NCI-H1105 treated with DMSO at 0.1 percent for 48 hours (cell line): ENCODE measurements around the gene ATAD3B.
"Not testable (repeated sequence)": the region's sequence is repeated elsewhere in the genome, so short reads cannot be mapped to it uniquely, and the experiment has no call there.

Source experiments
- DNase-seq: peaks from one replicate; lab custom pipeline; 2025; lab: John Stamatoyannopoulos, UW

The ATAD3B gene, protein sequence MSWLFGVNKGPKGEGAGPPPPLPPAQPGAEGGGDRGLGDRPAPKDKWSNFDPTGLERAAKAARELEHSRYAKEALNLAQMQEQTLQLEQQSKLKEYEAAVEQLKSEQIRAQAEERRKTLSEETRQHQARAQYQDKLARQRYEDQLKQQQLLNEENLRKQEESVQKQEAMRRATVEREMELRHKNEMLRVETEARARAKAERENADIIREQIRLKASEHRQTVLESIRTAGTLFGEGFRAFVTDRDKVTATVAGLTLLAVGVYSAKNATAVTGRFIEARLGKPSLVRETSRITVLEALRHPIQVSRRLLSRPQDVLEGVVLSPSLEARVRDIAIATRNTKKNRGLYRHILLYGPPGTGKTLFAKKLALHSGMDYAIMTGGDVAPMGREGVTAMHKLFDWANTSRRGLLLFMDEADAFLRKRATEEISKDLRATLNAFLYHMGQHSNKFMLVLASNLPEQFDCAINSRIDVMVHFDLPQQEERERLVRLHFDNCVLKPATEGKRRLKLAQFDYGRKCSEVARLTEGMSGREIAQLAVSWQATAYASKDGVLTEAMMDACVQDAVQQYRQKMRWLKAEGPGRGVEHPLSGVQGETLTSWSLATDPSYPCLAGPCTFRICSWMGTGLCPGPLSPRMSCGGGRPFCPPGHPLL

DNA sequence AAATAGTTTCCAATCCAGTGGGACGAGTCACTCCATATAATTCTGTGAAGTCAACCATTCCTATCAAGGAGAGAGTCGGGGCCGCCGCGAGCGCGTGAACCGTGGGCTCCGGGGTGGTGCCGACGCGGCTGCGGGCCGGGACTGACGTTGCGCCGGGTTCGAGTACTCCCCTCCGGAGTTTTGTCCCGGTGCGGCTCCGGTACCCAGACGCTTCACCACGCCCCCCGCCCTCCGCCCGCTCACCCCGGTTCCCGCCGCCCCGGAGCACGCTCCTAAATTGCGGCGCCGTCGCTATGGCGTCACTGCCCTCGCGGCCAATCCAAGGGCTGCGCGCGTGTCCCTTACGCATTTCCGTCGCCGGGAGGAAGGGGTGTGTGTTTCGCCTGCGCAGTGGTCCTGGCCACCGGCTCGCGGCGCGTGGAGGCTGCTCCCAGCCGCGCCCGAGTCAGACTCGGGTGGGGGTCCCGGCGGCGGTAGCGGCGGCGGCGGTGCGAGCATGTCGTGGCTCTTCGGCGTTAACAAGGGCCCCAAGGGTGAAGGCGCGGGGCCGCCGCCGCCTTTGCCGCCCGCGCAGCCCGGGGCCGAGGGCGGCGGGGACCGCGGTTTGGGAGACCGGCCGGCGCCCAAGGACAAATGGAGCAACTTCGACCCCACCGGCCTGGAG lies at the start of gene ATAD3B:
TSS of gene ATAD3B (plus strand) at position 377 of the 664 bp plus-strand sequence. CDS start at position 497, 120 bp downstream.
- peak; percentile 90 for DNase-seq

DNA sequence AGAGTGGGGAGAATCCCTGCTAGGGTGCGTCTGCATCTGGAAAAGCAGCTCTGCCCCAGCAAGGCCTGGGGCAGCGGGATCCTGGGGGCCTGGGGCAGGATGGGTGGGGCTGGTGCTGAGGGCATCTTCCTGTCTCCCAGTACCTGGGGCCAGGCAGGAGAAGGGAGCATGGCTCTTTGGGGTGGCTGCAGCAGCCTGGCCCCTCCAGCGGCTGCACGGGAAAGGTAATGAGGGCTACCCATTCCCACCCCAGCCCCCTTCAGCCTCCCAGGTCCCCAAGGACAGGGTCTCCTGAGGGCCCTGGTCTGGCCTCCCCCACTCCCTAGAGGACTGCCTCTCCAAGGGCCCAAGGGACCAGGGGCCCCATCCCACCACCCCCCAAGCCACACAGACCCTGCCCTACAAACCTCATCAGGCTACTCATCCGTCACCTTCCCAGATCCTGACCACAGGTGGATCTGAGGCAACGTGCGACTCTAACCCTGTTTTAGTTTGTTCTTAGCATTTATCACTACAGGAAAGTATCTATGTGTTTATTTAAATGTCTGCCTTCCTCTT lies 49.6 kb upstream of the ATAD3B start:
- no peak for DNase-seq

DNA sequence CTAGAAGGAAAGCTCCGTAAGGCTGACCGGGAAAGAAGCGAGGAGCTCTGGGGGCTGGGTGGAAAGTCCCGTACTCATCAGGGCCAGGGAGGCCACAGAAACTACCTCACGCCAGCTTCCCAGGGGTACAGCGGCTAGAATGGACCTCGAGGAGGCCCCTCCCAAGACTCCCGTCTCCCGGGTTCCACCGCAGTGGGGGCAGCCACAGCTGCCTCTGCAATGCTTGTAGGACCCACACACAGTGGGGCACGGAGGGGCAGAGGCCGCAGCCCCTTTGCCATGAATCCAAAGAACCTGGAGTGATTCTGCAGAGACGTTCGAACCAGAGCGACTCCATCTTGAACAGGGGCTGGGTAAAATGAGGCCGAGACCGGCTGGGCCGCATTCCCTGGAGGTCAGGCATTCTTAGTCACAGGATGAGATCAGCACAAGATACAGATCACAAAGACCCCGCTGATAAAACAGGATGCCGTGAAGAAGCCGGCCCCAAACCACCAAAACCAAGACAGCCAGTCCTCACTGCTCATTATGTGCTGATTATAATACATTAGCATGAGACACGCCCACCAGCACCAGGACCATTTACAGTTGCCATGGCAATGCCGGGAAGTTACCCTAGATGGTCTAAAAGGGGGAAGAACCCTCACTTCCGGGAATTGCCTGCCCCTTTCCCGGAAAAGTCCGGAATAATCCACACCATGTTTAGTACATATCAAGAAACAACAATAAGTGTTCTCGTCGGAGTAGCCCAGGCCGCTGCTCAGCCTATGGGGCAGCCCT lies 48.9 kb upstream of the ATAD3B start:
- no peak for DNase-seq

DNA sequence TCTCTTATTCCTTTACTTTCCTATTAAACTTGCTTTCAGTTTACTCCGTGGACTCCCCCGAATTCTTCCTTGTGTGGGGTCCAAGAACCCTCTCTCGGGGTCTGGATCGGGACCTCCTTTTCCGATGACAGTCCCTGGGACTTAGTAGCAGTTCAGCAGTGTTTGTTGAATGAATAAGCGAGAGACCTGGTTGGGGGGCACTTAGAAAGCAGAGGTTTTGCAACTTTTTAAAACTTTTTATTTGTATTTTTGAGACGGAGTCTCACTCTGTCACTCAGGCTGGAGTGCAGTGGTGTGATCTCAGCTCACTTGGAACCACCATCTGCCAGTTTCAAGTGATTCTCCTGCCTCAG lies 48.3 kb upstream of the ATAD3B start:
- DNase-seq: no peak

DNA sequence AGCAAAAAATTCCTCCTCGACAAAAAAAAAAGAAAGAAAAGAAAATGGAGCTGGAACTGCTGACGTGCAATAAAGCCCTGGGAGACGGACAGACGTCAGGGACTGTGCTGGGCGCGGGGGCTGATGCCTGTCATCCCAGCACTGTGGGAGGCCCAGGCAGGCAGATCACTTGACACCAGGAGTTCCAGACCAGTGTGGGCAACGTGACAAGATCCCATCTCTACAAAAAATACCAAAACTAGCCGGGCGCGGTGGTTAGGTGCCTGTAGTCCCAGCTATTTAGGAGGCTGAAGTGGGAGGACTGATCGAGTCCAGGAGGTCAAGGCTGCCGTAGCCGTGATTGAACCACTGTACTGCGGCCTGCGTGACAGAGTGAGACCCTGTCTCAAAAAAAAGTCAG lies 46.9 kb upstream of the ATAD3B start:
- DNase-seq: no peak

DNA sequence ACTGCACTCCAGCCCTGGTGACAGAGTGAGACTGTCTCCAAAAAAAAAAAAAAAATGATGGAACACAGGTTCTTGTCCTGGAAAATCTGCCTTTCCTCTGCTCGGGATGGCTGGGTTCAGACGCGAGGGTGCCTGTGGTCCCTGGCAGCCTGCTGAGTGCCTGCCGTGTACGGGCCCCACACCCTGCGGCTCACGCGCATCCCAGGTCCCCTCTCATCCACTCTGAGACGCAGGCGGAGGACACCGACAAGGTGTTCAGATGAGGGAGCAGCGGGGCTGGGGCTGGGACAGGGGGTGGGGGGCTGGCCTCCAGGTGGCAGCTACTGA lies 46.2 kb upstream of the ATAD3B start:
- DNase-seq: no peak

DNA sequence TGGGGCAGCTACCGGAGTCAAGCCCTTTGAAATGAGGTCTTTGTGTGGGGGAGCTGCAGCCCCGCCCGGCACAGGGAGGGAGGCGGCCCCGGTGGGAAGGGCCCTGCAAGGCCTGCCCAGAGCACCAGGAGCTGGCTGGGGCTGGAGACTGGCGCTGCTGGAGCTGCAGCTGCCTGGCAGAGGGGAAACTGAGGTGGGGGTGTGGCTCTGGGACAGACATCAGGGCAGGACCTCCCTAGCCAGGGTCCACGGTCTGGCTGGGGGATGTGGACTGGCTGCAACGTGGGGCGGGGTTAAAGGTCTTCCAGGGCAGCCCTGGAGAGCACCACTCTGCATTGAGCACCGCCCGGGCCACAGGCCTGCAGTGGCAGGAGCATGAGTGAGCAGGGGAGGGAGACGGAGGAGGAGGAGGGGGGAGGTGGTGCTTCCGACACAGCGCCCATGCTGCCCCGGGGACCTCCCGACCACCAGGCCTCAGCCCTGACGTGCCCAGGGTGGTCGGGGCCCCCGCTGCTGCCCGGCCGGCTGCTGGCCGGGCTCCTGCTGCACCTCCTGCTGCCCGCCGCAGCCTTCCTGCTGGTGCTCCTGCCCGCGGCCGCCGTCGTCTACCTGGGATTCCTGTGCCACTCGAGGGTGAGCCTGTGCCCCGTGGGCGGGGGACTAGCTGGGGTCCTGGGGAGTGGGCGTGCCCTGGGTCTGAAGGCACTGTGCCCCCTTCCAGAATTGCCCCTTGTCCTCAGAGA lies 45.6 kb upstream of the ATAD3B start:
- DNase-seq: no peak

DNA sequence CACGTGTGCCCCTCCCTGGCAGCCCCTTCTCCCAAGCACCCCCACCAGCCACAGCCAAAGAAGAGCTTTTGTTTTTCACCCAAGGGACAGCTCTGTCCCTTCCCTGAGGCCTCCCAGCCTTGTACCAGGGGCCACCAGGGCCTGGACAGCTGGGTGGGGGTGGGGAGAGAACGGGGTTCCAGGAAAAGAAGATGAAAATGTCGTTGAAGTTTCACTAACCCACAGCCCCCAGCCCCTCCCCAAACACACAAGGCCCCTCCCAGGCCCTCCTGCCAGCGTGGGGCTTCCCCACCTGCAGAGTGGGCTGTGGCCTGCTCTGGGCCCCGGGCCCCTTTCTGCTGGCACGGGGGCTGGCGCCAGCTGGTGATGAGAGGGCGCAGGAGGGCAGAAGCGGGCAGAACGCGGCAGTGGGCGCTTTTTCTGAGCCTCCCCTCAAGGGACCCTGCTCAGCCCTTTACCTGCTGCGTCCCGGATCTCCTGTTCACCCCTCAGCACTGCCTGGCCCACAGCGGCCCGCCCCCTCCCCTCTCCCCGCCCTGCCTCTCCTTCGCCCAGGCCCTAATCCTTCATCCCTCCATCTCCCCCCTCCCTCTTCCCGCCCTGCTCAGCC lies 45.0 kb upstream of the ATAD3B start:
- DNase-seq: no peak

DNA sequence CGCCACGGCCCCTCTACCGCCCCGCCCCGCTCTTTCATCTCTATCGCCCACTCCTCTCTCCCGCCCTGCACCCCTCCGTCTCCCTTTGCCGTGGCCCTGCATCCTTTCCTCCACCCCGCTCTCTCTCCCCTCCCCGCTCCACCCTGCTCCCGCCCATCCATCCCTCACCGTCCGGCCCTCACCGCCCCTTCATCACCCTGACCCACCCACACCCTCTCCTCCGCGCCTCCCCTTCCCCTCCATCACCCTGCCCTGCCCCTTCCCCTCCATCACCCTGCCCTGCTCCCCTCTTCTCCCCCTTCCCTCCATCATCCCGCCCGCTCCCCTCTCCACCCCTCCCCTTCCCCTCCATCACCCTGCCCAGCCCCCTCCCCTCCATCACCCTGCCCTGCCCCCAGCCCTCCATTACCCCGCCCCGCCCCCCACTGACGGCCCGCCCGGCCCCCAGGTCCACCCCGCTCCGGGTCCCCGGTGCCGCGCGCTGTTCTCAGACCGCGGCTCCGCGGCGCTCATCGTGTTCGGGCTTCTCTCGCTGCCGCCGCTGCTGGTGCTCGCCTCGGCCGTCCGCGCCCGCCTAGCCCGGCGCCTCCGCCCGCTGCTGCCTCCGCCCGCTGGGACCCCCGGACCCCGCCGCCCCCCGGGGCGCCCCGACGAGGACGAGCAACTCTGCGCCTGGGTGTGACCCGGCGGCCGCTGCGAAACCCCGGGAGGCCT lies 44.3 kb upstream of the ATAD3B start:
- DNase-seq: no peak

DNA sequence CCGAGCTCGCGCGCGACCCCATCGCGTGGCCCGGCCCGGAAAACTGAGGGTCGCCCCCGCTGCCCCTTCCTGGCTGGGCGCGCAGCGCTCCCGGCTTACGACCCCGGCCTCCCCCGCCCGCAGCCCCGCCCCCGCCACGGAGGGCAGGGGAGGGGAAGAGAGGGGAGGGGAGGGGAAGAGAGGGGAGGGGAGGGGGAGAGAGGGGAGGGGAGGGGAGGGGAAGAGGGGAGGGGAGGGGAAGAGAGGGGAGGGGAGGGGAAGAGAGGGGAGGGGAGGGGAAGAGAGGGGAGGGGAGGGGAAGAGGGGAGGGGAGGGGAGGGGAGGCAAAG lies 43.8 kb upstream of the ATAD3B start:
- DNase-seq: no peak

DNA sequence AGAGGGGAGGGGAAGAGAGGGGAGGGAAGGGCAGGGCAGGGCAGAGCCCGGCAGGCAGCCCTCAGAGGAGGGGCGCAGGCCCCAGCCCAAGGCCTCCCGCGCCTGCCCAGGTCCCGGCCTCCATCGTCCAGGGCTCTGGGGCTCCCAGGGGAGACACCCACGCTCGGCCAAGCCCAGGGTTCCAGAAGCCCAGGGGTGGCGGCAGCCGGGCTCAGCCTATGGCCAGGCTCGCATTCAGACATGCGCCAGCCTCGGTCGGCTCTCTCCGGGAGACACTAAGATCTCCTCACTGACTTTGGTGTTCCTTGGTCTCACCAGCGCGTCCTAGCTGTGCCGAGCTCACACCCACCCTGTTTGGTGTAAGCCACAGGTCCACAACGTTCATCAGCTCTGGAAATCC lies 43.4 kb upstream of the ATAD3B start:
- DNase-seq: no peak

DNA sequence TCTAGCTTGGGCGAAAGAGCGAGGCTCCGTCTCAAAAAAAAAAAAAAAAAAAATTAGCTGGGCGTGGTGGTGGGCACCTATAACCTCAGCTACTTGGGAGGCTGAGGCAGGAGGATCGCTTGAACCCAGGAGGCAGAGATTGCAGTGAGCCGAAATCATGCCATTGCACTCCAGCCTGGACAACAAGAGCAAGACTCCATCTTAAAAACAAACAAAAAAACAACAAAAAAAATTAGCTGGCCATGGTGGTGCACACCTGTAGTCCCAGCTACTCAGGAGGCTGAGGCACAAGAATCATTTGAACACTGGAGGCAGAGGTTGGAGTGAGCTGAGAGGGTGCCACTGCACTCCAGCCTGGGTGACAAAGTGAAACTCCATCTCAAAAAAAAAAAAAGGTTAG lies 42.6 kb upstream of the ATAD3B start:
- not testable (repeated sequence) for DNase-seq

DNA sequence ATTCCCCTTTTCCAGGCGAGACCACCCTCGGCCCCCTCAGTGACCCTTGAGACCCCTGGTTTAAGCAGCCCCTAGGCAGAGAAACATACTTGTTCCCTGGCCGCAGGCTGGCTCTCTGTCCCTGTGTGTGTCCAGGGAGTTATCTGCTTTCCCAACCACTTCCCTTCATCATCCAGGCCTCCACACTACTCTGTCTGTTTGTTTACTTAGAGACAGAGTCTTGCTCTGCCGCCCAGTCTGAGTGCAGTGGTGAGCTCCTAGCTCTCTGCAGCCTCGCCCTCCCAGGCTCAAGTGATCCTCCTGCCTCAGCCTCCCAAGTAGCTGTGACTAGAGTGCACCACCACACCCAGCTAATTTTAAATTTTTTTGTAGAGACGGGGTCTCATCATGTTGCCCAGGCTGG lies 41.9 kb upstream of the ATAD3B start:
- no peak for DNase-seq

DNA sequence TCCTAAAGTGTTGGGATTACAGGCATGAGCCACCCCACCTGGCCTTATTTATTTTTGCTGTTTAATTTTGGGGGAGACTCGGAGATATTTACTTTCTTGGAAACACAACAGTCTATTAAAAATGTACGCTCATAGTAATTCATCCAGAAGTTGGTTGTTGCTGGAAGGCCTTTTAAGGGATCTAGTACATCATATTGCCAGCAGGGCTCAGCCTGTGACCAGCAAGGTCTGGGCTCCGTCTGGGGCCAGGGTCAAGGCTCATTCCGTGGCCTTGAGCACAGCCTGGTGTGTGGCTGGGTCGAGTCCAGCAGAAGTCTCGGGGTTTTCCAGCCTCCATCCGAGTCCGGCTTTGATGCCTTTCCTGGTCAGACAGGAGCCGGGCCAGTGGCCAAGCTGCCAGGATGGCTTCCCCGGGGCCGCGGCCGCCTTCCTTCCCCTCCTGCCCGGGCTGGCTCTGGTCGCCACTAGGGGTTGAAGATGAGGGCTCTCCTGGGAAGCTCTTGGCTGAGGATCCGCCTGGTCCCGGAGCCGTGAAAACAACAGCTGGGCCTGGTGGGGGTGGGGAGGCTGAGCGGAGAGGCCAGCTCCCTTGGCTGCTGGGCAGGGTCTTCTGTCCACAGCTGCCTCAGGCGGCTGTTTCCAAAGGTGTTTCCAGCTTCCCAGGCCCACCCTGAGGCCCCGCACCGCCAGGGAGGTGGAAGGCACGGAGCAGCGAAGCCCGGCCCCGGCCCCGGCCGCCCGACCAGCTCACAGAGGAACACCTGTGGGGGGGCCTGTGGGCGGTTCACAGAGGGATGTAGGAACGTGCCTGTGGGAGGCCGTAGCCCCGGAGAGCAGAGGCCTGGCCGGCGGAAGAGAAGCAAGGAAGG lies 41.2 kb upstream of the ATAD3B start:
- no peak for DNase-seq

DNA sequence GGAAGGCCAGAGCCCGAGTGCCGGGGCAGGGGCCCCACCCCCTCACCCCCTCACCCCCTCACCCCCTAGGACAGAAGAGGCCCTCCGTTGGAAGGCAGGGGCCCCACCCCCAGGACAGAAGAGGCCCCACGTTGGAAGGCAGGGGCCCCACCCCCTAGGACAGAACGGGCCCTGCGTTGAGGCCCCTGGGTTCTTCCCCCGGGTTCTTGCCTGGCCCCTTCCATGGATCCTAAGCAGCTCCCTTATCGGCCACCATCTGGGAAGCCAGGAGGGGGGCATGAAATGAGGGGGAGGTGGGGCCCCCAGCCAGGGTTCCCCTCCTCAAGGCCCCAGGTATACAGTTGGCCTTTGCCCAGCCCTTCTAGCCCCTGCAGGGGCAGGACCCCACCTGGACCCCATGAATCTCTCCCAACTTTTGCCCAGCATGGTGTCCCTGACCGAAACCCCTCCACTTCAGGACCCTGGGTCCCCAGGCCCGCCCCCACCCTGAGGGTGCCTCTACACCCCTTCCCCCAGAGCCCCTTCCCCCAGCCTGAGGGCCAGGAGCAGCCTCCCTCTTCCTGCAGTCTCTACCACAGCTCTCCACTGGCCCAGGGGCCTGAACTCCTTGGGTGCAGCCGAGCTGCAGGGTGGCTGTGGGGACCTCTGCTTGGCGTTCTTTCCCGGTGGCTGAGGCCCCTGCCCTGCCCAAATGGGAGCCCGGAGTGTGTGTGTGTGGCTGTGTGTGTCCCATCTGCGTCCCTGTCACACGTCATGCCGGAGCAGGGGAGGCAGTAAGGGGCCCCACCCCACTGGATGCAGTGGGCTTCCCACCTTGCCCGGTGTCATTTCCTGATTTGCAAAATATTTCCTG lies 40.3 kb upstream of the ATAD3B start:
- DNase-seq: no peak

DNA sequence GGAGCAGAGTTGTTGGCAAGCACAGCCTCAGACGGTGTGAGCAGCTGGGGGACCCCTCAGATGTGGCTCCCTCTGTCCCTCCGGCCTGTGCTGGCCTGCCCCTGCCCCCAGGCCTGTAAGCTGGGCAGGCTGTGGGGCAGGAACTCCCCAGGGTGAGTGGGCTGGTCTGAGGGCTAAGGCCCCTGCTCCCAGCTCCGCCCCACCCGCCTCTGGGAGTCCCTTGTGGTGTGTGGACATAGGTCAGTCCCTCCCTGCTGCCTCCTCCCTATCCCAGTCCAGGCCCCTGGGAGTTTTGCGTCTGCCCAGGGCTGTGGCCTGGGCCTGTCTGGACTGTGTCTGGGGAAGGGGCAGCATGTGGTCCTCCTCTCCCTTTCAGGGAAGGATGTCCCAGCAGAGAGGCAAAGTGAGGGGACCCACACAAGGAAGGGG lies 39.7 kb upstream of the ATAD3B start:
- no peak for DNase-seq

DNA sequence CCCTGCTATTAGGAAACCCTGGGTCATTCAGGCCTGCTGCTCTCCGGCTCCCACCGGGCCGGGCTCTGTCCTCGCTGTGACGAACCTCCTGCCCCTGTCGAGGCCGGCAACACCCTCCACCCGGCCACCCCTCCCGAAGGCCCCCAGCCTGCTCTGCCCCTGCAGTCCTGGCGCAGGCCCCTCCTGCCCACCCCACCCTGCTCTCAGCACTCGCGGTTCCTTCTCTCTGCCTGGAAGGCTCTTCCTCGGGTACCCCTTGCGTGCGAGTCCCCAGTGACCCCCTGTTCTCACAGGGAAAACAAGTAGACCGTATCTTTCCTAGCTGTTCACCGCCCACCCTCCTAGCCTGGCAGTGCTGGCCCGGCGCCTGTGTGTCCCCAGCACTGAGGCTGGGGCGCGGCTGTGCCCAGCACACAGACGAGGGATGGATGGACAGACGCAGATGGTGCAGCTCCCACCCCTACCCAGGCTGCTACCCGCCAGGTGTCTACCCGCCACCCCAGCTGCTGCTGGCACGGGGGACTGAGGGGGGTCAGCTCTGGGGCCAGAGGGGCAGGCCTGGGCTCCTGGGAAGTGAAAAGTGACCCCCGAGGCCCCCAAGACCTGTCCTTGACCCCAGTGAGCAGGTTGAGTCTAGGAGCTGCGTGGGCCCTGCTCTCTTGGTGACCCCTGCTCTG lies 39.2 kb upstream of the ATAD3B start:
- DNase-seq: no peak
